Activated gamma-delta T cell treated with anti-CD3 and anti-CD28 coated beads, Interleukin-2, amount 50 U/mL, for 16 hours (primary cell): Measurements from ENCODE around the gene GLRX3.
"Not testable (repeated sequence)": the region's sequence is repeated elsewhere in the genome, so short reads cannot be mapped to it uniquely, and the experiment has no call there.

Experiments
- DNase-seq: peaks from one replicate; pipeline ENCODE4 v3.0.0-alpha.2; 2020; ENCODE audit warnings: low read depth

The GLRX3 gene

DNA sequence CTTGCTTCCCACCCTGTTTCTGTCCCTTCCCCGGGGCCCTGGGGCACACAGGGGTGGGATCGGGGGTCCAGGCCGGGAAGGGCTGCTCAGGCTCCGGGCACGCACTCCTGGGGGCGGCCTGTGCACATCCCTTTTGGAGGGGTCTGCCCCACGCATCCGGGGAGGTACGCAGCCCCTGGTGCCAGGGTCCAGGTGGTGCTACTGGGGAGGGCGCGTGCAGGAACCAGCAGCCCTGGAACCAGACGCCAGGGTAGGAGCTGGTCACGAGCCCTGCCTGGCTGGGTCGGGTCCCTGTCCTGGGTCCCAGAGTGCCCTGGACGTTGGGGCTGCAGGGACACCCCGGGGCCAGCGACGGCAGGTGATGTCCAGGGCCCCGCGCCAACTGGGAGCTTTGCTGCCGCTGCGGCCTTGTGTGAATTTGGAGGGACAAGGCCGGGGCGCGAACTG lies 53.4 kb downstream of the GLRX3 start:
- DNase-seq = no peak

- peak; percentile 80 for DNase-seq
Observed at GRCh38 chr10:130190055-130190736, 54.0 kb downstream of the GLRX3 start.

DNA sequence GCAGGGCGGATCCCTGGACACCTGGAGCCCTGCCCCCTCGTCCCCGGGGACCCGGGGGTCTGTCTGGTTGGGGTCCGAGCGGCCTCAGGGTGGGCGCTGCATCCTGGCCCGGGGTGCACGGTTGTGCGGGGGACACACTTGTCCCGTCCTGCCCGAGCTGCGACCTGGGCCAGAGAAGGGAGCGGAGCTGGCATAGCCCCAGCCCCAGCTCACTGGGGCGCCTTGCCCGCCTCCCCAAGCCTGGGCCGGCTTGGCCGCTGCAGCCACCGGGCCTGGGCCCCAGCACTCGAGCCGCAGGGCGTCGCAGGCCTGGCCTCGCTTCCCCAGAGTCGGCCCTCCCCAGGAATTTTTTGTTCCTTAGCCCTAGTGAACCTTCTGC lies 54.5 kb downstream of the GLRX3 start:
- no peak for DNase-seq

DNA sequence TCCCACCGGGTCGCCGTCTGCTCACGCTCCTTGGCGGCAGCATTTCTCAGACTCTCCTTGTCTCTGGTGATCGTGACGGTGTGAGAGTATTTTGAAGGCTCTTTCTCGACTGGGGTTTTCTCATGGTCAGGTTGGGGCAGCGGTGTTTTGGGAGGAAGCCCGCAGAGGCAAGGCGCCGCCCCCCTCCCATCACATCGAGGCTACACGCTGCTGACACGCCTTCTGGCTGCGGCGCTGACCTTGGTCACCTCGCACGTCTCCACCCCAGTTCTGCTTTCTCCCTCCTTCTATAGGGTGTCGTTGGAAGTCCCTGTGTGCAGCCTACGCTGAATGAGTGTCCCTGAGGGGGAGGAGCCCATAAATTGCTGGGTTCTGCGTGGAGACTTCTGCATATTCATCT lies 55.2 kb downstream of the GLRX3 start:
- no peak for DNase-seq

- no peak for DNase-seq
Observed at GRCh38 chr10:130192276-130192848, 56.2 kb downstream of the GLRX3 start.

DNA sequence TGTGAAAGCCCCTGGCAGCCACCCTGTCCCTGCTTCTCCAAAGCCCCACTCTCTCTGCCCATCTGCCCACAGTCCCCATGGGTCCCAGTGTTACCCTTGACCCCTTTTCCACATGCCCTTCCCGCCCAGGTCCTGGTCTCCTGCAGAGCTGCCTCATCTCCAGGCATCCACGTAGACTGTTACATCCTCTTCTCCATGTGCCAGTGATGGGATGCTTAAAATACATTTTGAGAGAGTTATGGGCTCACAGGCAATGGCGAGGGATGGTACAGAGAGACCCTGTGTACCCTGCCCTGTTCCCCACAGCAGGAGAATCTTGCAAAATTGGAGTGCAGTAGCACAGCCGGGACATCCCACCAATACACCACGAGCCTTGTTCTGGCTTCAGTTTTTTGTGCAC lies 56.8 kb downstream of the GLRX3 start:
- DNase-seq = no peak

DNA sequence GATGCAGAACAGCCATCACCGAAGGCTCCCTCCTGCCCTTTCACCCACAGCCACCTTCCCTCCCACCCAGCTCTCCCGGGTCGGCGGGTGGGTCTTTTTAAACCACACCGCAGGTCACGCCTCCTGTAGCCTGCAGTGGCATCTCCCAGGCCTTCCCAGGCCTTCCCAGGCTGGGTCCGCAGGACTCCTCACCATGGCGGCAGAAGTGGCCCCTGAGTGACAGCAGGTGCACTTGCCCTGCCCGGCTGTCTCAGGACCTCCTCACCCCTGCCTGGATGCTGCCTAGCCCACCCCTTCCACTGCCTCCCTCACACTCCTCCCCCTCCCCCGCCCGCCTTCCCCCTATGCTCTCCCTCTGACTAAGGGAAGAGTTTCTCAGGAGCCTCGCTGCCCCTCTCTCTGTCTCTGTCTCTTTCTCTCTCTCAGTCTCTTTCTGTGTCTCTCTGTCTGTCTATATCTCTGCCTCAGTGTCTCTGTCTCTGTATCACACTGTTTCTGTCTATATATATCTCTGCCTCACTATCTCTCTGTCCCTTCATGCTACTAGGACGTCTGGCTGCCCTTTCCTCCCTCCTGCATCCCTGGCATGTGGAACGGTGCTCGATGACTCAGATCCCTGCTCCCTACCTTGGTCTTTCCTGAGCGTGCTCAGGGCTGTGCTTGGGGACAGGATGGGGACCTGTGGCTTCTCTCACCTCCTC lies 57.5 kb downstream of the GLRX3 start:
- DNase-seq = no peak

GRCh38 chr10:130194194-130194990 lies 58.2 kb downstream of the GLRX3 start:
- no peak for DNase-seq

DNA sequence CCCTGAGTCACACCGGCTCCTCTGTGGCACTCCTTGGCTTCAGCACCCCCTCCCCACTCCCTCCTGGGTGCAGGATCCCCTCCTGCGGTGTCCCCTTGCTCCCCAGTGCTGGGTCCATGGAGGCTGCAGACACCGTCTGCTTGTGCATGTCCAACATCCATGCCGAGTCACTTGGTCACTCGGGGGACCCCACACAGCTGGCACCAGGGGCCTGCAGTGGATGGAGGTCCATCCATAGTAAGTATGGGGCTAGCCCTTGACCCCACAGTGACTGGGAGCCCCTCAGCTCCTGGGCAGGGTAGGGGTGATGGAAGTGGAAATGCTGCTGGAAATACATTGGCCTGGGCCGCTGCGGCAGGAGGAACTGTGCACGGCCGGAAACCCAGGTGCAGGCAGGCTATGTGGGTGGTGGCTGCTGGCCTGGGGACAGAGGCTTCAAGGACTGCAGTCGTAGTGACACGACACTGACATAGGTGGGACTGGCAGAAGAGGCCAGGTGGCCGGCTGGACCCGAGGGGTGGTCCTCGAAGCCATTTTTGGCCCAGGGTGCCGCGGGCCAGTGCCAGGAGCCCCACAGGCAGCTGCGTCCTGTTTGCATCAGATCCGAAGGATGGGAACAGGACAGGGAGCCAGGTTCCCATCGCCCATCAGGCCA lies 58.9 kb downstream of the GLRX3 start:
- no peak for DNase-seq

GRCh38 chr10:130195746-130196294 lies 59.6 kb downstream of the GLRX3 start:
- no peak for DNase-seq

DNA sequence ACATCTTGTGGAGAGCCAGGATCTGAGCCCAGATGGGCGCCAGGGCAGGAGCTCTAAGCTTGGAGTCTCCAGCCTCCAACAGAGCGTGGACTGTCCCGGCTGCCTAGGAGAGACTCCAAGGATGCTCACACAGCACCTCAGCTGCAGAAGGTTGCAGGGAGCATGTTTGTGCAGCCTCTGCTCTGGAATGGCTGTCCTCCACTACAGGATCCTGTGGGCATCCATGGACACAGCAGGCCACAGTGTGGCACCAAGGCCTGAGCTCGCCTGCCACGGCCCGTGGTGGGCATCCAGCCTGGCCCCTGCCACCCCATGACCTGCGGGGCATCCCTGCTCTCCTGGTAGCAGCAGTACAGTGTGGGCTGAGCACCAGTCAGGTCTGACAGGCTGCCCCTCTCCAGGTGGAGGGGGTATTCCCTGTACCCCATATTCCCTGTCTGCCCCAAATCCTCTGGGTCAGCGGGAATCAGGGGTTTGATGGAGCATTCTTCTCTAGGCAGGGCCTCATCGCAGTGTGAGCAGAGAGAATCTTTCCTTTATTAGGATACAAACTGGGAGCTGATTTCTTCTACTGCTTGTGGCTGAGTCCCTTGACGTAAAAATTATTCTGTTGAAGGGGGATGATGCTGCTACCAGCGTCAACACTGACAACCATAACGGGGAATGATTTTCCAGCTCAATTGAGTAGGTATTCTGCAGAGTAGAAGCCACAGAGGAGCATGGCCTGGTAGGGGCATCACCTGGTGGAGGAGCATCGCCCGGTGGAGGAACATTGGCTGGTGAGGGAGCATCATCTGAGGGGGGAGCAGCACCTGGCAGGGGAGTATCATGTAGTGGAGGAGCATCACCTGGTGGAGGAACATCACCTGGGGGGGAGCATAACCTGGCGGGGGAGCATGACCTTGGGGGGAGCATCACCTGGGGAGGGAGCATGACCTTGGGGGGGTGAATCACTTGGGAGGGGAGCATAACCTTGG lies 60.6 kb downstream of the GLRX3 start:
- DNase-seq = no peak

DNA sequence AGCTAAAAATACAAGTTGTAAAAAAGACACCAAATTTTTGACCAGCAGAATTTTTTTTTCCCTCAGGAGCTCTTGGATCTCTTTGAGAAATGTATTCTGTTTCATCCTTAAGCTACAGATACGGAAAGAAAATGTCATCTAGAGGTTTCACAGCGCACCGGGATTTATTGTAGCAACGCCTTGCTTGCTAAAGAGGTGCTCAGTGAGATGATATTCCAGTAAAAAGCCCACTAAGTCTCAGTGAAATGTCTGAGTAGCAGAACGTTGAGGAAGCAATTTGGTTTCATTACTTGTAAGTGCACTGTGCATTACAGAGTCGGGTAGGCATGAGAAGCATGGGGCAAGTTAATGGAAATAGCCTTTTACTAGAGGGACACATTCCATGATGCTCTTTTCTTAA lies 62.5 kb downstream of the GLRX3 start:
- no peak for DNase-seq

DNA sequence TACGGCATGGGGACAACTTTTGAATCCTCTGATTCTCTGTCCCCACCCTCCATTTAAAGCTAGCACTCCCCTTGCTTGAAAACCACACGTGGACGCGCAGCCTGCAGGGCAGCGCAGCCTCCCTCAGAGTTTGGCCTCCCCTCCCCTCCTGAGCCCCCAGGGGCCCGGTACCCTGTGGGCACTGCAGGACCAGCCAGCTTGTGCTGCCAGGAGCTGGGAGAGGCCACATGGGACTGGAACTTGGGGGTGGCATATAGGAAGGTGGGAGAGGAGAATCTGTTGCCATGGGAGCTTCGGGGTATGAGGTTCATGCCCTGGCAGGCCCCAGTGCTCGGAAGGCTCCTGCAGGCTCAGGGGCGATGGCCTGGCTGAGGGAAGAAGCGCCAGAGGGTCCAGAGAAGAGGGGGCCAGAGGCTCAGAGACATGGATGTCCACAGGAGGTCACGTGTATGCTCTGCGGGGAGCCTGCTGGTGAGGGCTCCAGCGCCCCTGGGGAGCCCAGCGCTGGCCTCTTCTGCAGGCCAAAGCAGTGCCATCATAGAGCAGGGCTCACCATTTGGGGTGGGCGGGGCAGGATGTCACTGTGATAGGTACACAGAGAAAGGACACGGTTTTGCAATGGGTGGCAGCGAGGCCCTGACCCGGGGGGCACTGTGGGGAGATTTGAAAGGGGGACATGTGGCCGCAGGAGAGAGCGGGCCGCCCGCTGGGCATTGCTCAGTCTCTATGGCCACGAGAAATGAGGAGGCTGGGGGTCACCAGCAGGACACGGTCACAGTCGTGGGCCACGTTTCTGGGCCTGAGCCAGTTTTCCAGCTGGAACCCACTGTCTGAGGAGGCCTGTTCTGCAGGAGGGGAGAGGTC lies 64.2 kb downstream of the GLRX3 start:
- no peak for DNase-seq

GRCh38 chr10:130201043-130201380 lies 64.8 kb downstream of the GLRX3 start:
- no peak for DNase-seq

- DNase-seq = not testable (repeated sequence)
Observed at GRCh38 chr10:130202150-130202549, 66.0 kb downstream of the GLRX3 start.

- no peak for DNase-seq
Observed at GRCh38 chr10:130202984-130203621, 66.9 kb downstream of the GLRX3 start.

DNA sequence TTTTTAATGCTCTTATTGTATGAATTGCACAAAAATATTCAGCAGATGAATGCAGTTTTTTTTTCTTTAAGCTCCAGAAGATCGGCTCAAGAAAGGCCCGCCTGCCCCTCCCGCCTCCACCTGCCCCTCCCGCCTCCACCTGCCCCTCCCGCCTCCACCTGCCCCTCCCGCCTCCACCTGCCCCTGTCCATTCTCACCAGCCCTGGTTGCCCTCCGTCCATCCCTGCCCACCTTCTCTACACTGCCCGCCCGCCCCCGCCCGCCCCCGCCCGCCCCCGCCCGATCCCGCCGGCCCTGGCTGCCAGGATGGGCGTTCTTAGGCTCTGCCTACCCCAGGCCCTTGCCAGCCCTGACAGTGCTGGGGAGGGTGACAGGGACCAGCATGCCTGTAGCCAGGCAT lies 67.4 kb downstream of the GLRX3 start:
- no peak for DNase-seq

DNA sequence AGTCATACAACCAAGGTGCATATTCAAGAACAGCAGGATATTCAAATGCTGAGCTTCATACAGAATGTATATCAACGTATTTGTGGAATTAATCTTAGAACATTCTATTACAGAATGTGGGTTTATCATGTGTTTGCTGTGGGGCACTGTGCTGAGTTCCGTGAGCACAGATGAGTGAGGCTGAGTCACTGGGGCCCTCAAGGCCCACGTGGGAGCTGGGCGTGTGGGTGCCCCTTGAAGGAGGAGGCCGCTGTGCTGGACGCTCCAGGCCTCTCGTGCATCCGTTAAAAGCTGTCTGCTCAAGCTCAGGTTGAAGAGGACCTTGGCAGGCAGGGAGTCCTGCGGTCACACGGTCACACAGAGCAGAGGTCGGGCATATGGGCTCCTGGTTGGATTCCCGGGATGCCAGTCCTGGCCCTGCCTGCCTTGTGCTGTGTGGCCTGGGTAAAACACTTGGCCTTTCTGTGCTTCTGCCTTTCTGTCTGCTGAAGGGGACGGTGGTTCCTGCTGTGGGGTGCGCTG lies 70.1 kb downstream of the GLRX3 start:
- DNase-seq = no peak

DNA sequence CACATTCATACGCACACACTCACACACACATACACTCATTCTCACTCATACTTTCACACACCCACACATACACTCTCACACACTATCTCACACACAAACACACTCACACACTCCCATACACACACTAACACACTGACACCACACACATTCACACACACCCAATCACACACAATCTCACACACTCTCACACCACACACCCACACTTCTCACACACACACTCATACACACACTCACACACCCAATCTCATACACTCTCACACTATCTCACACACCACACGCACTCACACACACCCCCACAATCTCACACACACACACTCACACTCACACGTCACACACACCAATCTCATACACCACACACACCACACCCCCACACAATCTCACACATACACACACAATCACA lies 71.0 kb downstream of the GLRX3 start:
- no peak for DNase-seq
